ENCODE data around the gene NR1D1.

- TF ChIP-seq GABPA (IDR thresholded peaks at IDR 0.05; ENCODE audit: low read depth) = no peak
- TF ChIP-seq POLR2AphosphoS5 (IDR thresholded peaks at IDR 0.05; ENCODE audit: low read depth) = no peak
Observed at GRCh38 chr17:40058186-40058784, 42.1 kb downstream of the NR1D1 start.

Measured in HL-60 (cell line).